Chondrocyte (in vitro differentiated cells): ENCODE results near the gene PAX6. TPM values are rescaled to one million over a fixed set of nuclear protein-coding genes. Genes with fewer than 3 reads are reported as not detected.
A peak's percentile ranks its signal among the peaks of the same experiment; 100 is the strongest.

Source experiments
- DNase-seq: peaks from one replicate; pipeline ENCODE4 v3.0.0; 2021; ENCODE audit warnings: mixed read lengths, low spot score
- H3K27ac Mint-ChIP-seq: one replicate; pipeline ENCODE4 v1.8.0; 2021; ENCODE audit warnings: mild to moderate bottlenecking, moderate library complexity, mixed read lengths; ENCODE audit not compliant: unreplicated experiment
- H3K27me3 Mint-ChIP-seq: 2 replicates; pipeline ENCODE4 v1.8.0; 2021; ENCODE audit warnings: low read depth, mixed read lengths
- H3K36me3 Mint-ChIP-seq: 2 replicates; pipeline ENCODE4 v1.8.0; 2021; ENCODE audit warnings: low read depth, mixed read lengths
- H3K4me1 Mint-ChIP-seq: 2 replicates; pipeline ENCODE4 v1.8.0; 2021; ENCODE audit warnings: low read depth, mild to moderate bottlenecking, mixed read lengths
- H3K4me3 Mint-ChIP-seq: one replicate; pipeline ENCODE4 v1.8.0; 2021; ENCODE audit warnings: mild to moderate bottlenecking, moderate library complexity, mixed read lengths; ENCODE audit not compliant: unreplicated experiment
- H3K9me3 Mint-ChIP-seq: 2 replicates; pipeline ENCODE4 v1.8.0; 2021; ENCODE audit warnings: low read depth, mixed read lengths
- total RNA-seq: library from RNA; stranded (reverse); gene quantifications from 3 replicates; pipeline ENCODE4 v1.2.1, GENCODE V29; 2021
- TF ChIP-seq, protein P1 (sequence below): fragments of 200-600 bp; sonication (generic); IDR thresholded peaks from 2 replicates; pipeline ENCODE4 v1.5.0; 2021; ENCODE audit warnings: antibody characterized with exemption, mild to moderate bottlenecking, moderate library complexity

The PAX6 gene
- total RNA-seq, 1 donor from 2014 or later, result not detected

DNA sequence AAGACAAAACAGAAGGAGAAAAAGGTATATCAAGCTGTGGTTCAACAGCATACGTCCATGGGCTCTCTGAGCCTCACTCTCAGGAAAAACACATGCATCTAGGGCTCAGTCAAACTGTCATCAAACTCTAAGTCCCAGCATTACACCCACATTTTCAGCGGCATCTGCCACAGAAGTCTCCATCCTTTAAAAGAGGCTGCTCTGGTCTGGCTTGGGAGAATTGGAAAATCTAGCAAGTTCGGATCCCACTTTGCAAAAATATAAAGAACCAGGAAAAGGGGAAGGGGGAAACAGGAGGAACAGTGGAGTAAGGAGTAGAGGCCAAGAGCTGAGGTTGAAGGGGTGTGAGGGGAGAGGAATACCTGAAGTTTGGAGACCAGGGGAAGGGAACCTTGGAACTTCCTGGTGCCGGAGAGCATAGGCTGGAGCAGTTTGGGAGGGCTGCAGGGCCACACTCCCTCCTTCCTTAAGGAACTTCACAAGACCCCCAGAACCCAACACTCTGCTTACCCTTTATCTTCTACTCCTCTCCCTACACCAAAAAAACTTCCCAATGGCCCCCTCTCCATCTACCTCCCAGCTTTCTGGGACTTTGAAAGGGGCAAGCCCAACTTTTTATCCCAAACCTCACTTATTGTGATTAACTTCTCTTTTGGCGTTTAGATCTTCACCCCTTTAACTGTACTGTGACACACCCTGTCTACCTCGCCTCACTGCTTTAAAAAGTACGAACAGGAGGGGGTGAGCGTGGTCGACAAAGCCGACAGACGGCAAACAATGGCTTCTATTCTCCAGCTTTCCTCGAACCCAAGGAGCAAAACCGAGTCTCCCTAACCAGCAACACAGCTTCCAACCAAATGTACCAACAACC is 4.0 kb downstream of the PAX6 start:
- Mint-ChIP-seq H3K27me3 (peaks cover 77% of the 10 kb centered on the region), H3K4me1 (peaks cover 25% of the 10 kb centered on the region), H3K27ac (no peak overlapping the region), H3K36me3 (no peaks in the 10 kb centered on the region), H3K4me3 (no peak overlapping the region), H3K9me3 (no peaks in the 10 kb centered on the region)
- DNase-seq, result no peak
- TF ChIP-seq, protein P1, sequence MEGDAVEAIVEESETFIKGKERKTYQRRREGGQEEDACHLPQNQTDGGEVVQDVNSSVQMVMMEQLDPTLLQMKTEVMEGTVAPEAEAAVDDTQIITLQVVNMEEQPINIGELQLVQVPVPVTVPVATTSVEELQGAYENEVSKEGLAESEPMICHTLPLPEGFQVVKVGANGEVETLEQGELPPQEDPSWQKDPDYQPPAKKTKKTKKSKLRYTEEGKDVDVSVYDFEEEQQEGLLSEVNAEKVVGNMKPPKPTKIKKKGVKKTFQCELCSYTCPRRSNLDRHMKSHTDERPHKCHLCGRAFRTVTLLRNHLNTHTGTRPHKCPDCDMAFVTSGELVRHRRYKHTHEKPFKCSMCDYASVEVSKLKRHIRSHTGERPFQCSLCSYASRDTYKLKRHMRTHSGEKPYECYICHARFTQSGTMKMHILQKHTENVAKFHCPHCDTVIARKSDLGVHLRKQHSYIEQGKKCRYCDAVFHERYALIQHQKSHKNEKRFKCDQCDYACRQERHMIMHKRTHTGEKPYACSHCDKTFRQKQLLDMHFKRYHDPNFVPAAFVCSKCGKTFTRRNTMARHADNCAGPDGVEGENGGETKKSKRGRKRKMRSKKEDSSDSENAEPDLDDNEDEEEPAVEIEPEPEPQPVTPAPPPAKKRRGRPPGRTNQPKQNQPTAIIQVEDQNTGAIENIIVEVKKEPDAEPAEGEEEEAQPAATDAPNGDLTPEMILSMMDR, result no peak

DNA sequence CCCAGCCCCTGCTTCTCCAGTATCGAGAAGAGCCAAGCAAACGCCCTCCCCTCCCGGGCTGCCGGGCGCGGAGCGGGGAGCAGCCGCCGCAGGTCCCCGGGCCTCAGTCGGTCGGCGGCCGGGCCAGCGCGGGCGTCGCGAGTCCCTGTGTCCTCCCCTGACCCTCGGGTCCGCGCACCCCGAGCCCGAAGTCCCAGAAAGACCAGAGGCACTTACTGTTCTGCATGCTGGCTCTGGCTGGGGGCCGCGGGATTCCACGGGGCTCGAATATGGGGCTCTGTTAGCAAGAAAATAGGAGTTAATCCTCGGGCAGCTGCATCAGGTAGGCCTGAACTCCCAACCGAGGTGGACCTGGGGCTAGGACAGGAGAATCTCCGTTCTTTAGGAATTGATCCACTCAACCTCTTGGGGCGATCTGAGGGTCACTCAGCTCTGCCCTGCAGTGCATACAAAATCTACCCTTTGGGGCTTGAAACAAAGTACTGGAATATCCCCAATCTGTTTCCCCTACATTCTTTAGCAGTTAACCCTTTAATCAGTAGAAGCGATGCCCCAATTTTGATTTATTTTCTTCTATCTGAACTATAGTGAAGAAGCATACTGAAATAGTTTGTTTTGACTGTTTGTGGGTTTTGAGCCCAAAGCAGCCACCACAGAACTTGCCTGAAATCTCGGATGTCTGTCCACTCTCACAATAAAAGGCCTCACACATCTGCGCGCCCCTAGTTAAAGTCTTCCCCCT is 4.8 kb downstream of the PAX6 start:
- no peak for DNase-seq
- Mint-ChIP-seq H3K4me1 (peaks cover 21% of the 10 kb centered on the region), H3K4me3 (no peak overlapping the region), H3K9me3 (no peaks in the 10 kb centered on the region), H3K36me3 (no peaks in the 10 kb centered on the region), H3K27me3 (peaks cover 79% of the 10 kb centered on the region), H3K27ac (no peak overlapping the region)
- TF ChIP-seq, protein P1, result no peak

DNA sequence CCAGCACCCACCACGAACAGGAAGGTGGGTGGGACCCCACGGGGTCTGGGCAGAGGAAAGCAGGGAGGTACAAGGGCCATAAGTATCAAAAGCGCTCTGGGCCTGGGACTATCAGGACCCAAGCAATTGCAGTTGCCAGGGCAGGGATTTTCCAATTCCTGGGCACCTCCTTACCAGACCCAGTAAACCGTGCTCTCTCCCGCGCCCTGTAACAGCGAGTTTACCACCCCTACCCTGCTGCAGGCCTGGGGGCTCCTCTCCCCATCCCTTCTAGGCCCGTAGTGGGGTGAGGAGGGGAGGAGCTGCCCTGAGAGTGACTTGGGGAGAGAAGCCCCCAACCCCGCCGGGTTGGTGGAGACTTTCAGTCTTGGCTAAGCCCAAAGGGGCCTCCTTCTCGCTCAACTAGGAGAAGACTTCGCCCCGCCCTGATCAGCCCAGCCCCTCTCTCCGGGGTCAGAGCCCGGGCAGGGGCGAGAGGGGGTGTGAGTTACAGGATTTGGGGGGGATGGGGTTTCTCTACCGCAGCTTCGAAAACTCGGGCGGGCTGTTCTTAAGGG is 5.4 kb downstream of the PAX6 start:
- H3K27me3 Mint-ChIP-seq, result peaks cover 80% of the 10 kb centered on the region
- H3K4me3 Mint-ChIP-seq, result no peak overlapping the region
- no peak for DNase-seq
- H3K9me3 Mint-ChIP-seq, result no peaks in the 10 kb centered on the region
- TF ChIP-seq, protein P1, result no peak
- H3K27ac Mint-ChIP-seq, result no peak overlapping the region
- H3K4me1 Mint-ChIP-seq, result peaks cover 15% of the 10 kb centered on the region
- H3K36me3 Mint-ChIP-seq, result no peaks in the 10 kb centered on the region

DNA sequence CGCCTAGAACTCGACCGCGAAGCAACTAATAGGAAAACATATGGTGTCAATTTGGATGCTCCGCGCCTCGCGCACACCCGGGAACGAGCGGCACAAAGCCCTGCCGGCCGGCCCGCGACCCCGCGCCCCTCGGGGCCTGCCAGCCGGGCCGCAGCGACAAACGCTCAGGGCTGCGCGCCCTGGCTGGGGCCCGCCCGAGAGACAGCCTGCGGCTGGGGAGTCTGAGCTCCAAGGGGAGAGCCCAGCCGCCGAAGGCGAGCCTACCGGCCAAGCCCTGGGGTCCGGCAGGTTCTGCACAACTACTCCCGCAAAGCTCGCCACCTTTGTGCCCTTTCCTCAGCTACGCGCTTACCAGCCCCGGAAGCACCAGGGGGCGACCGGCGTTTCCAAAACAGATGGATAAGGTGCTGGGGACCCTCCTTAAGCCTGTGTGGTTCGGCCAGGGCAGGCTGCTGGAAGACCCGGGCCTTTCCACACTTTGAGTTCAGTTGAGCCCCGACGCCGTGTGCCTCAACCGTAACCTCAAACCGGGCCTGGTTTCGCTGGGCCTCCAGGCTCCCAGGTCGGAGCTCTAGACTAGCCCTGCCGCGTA is 6.0 kb downstream of the PAX6 start:
- TF ChIP-seq, protein P1, result no peak
- peaks cover 2% of the 10 kb centered on the region for H3K36me3 Mint-ChIP-seq
- peaks cover 16% of the 10 kb centered on the region for H3K4me1 Mint-ChIP-seq
- no peaks in the 10 kb centered on the region for H3K9me3 Mint-ChIP-seq
- DNase-seq, result no peak
- H3K4me3 Mint-ChIP-seq, result peak overlapping the region; percentile 18
- no peak overlapping the region for H3K27ac Mint-ChIP-seq
- H3K27me3 Mint-ChIP-seq, result peaks cover 85% of the 10 kb centered on the region
